HL-60 (cell line): ENCODE results near the gene CEP295NL.

Experiments used
- DNase-seq, 2 experiments: peaks; one replicate each; pipeline ENCODE4 v3.0.0-alpha.2; 2010 to 2020; ENCODE audit warnings: low read depth in 1 of 2, low spot score in 1 of 2
- H3K27ac ChIP-seq: fragments of 250-450 bp; sonication (Bioruptor Pico); replicated peaks from 2 replicates; pipeline ENCODE4 v1.5.1; 2020; ENCODE audit warnings: mild to moderate bottlenecking, moderate library complexity
- H3K27me3 ChIP-seq: fragments of 250-450 bp; sonication (Bioruptor Pico); 2 replicates; pipeline ENCODE4 v1.5.1; 2021; ENCODE audit warnings: mild to moderate bottlenecking, moderate library complexity; ENCODE audit not compliant: insufficient read depth, poor library complexity, severe bottlenecking
- H3K4me3 ChIP-seq: replicated peaks from 2 replicates; pipeline ENCODE4 v1.5.1; 2011; ENCODE audit warnings: mild to moderate bottlenecking, control low read depth, low read length; ENCODE audit not compliant: insufficient read depth
- GABPA ChIP-seq: IDR thresholded peaks from 2 replicates; pipeline ENCODE4 v1.6.1; 2012; ENCODE audit warnings: low read depth
- POLR2AphosphoS5 ChIP-seq: IDR thresholded peaks from 2 replicates; pipeline ENCODE4 v1.6.1; 2012; ENCODE audit warnings: low read depth
- SPI1 ChIP-seq: IDR thresholded peaks from 2 replicates; pipeline ENCODE4 v1.6.1; 2012; ENCODE audit warnings: low read depth, mild to moderate bottlenecking, borderline replicate concordance
- TF ChIP-seq, protein P1 (sequence below): IDR thresholded peaks from one replicate; pipeline ENCODE4 v1.5.1; 2011; ENCODE audit warnings: low read length, control low read depth, inconsistent platforms; ENCODE audit not compliant: insufficient read depth
- TF ChIP-seq, protein P2 (sequence below): IDR thresholded peaks from 2 replicates; pipeline ENCODE4 v1.6.1; 2012; ENCODE audit warnings: low read depth; ENCODE audit not compliant: insufficient replicate concordance

CEP295NL gene

DNA sequence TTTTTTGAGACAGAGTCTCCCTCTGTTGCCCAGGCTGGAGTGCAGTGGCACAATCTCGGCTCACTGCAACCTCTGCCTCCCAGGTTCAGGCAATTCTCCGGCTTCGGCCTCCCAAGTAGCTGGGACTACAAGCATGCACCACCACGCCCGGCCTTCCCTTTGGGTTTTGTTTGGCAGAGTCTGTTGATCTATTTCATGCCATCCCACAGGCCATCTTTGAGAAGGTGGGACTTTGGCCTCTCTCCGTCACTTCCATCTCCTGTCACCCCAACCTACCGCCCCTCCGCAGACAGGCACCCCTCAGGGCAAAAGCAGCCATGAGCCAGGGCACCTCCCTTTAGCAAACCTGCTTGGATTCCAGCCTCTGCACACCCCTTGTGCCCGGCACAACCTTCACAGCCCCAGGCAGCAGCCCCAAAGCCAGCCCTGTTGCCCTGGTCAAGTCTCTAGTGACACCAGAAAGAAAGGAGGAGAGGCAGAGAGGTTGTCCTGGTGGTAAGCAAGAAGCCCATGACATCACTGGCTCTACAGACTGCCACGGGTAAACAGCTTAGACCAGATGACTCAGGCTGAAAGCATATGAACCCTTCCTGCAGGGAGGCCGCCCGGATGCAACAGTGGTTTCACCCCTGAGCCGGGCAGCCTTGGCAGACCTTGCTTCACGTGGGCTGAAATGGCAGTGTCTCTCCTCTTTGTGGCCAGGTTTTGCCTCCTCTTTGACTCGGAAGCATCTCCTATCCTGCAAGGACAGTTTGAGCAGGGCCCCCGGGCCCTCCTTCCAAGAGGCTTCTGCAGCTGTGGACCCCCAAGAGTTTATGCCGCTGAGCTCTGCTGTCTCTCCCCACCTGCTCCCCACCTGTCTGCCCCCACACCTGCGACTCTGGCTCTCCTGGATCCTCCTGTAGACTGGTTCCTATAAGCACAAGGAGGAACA is 30.3 kb upstream of the CEP295NL start:
- no peak for TF ChIP-seq POLR2AphosphoS5
- TF ChIP-seq SPI1: no peak
- TF ChIP-seq GABPA: no peak
- H3K27ac ChIP-seq: no peak overlapping the region

DNA sequence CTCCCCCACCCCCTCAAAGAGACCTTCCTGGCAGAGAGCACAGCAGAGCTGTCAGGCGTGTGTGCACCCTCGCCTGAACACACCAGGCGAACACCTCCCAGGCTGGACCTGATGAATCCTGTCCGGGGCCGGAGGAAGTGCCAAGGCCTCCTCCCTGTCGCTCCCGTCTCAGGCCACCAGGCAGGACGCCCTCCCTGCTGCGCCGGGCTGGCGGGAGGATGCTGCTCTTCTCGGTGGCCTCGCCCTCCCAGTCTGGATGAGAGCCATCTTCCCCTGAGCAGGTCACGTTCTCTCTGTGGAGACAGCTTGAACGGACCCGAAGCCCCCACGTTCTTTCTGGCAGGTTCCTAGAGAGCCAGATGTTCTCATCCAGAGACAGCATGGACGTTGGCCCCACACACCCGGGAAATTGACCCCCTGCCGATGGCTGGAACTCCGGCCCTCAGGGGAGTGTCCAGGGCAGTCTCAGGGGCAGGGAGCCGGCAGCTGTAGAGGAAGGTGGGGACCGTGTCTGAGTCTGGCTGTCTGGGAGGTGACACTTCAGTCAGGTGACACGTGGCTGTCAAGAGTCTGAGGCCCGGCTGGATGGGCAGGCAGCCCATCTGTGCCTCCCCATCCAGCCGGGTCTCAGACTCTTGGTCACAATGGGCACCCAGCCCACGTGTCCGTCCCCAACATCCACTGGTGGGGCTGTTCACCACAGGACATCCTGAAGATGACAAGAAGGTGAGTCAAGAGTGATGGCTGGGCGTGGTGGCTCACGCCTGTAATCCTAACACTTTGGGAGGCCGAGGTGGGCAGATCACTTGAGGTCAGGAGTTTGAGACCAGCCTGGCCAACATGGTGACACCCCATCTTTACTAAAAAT is 27.1 kb upstream of the CEP295NL start:
- DNase-seq: no peak
- no peaks in the 10 kb centered on the region for H3K27me3 ChIP-seq
- no peak overlapping the region for H3K4me3 ChIP-seq
- H3K27ac ChIP-seq: no peak overlapping the region
- TF ChIP-seq GABPA: no peak
- TF ChIP-seq, protein P1, sequence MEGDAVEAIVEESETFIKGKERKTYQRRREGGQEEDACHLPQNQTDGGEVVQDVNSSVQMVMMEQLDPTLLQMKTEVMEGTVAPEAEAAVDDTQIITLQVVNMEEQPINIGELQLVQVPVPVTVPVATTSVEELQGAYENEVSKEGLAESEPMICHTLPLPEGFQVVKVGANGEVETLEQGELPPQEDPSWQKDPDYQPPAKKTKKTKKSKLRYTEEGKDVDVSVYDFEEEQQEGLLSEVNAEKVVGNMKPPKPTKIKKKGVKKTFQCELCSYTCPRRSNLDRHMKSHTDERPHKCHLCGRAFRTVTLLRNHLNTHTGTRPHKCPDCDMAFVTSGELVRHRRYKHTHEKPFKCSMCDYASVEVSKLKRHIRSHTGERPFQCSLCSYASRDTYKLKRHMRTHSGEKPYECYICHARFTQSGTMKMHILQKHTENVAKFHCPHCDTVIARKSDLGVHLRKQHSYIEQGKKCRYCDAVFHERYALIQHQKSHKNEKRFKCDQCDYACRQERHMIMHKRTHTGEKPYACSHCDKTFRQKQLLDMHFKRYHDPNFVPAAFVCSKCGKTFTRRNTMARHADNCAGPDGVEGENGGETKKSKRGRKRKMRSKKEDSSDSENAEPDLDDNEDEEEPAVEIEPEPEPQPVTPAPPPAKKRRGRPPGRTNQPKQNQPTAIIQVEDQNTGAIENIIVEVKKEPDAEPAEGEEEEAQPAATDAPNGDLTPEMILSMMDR: no peak
- TF ChIP-seq SPI1: no peak
- TF ChIP-seq POLR2AphosphoS5: no peak
- TF ChIP-seq, protein P2, sequence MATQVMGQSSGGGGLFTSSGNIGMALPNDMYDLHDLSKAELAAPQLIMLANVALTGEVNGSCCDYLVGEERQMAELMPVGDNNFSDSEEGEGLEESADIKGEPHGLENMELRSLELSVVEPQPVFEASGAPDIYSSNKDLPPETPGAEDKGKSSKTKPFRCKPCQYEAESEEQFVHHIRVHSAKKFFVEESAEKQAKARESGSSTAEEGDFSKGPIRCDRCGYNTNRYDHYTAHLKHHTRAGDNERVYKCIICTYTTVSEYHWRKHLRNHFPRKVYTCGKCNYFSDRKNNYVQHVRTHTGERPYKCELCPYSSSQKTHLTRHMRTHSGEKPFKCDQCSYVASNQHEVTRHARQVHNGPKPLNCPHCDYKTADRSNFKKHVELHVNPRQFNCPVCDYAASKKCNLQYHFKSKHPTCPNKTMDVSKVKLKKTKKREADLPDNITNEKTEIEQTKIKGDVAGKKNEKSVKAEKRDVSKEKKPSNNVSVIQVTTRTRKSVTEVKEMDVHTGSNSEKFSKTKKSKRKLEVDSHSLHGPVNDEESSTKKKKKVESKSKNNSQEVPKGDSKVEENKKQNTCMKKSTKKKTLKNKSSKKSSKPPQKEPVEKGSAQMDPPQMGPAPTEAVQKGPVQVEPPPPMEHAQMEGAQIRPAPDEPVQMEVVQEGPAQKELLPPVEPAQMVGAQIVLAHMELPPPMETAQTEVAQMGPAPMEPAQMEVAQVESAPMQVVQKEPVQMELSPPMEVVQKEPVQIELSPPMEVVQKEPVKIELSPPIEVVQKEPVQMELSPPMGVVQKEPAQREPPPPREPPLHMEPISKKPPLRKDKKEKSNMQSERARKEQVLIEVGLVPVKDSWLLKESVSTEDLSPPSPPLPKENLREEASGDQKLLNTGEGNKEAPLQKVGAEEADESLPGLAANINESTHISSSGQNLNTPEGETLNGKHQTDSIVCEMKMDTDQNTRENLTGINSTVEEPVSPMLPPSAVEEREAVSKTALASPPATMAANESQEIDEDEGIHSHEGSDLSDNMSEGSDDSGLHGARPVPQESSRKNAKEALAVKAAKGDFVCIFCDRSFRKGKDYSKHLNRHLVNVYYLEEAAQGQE: no peak

More for the DNA sequence above, 30.3 kb upstream of the CEP295NL start:
- H3K27me3 ChIP-seq: no peaks in the 10 kb centered on the region
- H3K4me3 ChIP-seq: no peak overlapping the region
- DNase-seq: peak; percentile 32 to 67

DNA sequence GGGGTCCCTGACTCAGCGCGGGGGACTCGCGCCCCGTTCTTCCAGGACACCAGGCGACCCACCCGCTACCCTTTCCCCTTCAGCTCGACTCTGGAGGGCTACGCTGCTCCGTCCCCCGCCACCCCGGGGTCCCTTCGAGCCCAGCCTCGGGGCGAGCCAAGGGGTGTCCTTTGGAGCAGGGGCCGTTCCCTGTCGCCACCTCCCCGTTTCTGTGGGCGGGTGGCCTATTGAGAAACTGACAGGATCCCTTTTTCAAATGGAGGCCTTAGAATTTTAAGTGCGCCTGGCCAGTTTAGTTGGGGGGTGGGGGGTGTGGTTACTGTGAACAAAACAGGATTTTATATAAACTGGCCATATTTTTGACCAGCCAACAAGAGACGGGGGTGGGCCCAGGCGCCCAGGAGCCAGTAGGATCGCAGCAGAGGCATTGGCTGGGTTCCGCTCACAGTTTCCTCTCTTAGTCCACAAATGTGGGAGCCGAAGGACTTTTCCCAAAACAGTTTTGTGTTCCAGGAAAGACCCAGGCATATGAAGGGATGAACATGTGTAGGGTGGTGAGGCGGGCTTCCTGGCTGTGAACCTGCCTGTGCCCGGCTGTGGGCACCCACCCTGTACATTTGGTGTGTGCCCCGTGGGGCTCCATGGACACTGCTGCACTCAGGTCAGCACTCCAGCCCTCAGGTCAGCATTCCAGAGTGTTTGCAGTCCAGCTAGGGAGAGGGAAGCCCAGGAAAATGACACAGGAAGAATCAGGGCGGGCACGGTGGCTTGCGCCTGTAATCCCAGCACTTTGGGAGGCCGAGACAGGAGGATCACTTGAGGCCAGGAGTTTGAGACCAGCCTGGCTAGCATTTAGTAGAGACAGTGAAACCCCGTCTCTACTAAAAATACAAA is 22.9 kb upstream of the CEP295NL start:
- TF ChIP-seq SPI1 (no peak), POLR2AphosphoS5 (no peak), GABPA (no peak)
- TF ChIP-seq, protein P2: no peak
- TF ChIP-seq, protein P1: no peak
- peak in 1 of 2 experiments; percentile 58 for DNase-seq
- no peaks in the 10 kb centered on the region for H3K27me3 ChIP-seq
- H3K27ac ChIP-seq: peak overlapping the region; percentile 71
- peak overlapping the region; percentile 32 for H3K4me3 ChIP-seq
